Naive thymus-derived CD4-positive, alpha-beta T cell (primary cell): ENCODE results near the gene FAM20A. TPM values are rescaled to one million over a fixed set of nuclear protein-coding genes. Genes with fewer than 3 reads are reported as not detected.

Experiments
- ATAC-seq: fragments of 150-1000 bp; cut with Tn5 transposase; 2 replicates; pipeline ENCODE4 v1.10.0; 2021; ENCODE audit warnings: mild to moderate bottlenecking, moderate library complexity
- CTCF ChIA-PET: fragments of 350-600 bp; sonication (Branson Sonifier 250); formaldehyde crosslinking; loops from one replicate; lab custom pipeline; 2021; ENCODE audit warnings: antibody characterized with exemption; lab: Charles Lee
- POLR2A ChIA-PET: fragments of 350-600 bp; sonication (Branson Sonifier 250); formaldehyde crosslinking; loops from one replicate; lab custom pipeline; 2021; ENCODE audit warnings: antibody characterized with exemption, inconsistent platforms; lab: Charles Lee
- DNase-seq, 9 donors: peaks; one replicate each; pipeline versions ENCODE4 v3.0.0 to v3.0.0-alpha.2; 2020 to 2022; ENCODE audit warnings: mixed read lengths in 1 of 9
- H3K27ac ChIP-seq: one replicate; pipeline ENCODE4 v1.7.0; 2013; ENCODE audit warnings: mild to moderate bottlenecking, low read depth, low read length, moderate library complexity
- H3K27me3 ChIP-seq, 2 donors: one replicate each; pipeline ENCODE4 v1.7.0; 2013; ENCODE audit warnings: low read length in 2 of 2, mild to moderate bottlenecking in 2 of 2, moderate library complexity in 2 of 2; ENCODE audit not compliant: control insufficient read depth in 2 of 2, insufficient read depth in 2 of 2
- H3K36me3 ChIP-seq, 3 experiments: 1 replicate in 2 of 3; 2 replicates in 1 of 3; pipeline ENCODE4 v1.7.0; 2013; ENCODE audit warnings: low read length in 3 of 3, mild to moderate bottlenecking in 3 of 3, moderate library complexity in 1 of 3; ENCODE audit not compliant: insufficient read depth in 3 of 3, control insufficient read depth in 2 of 3
- H3K4me1 ChIP-seq, 2 donors: one replicate each; pipeline ENCODE4 v1.7.0; 2013; ENCODE audit warnings: low read length in 2 of 2, mild to moderate bottlenecking in 2 of 2, moderate library complexity in 1 of 2; ENCODE audit not compliant: control insufficient read depth in 2 of 2, insufficient read depth in 2 of 2
- H3K4me3 ChIP-seq: 2 replicates; pipeline ENCODE4 v1.7.0; 2013; ENCODE audit warnings: mild to moderate bottlenecking, low read length
- H3K9me3 ChIP-seq, 3 experiments: 1 replicate in 2 of 3; 2 replicates in 1 of 3; pipeline ENCODE4 v1.7.0; 2013; ENCODE audit warnings: low read length in 3 of 3; ENCODE audit not compliant: control insufficient read depth in 2 of 3
- H3K27ac Mint-ChIP-seq, 9 donors: one replicate each; pipeline ENCODE4 v1.8.0; 2020 to 2022; ENCODE audit warnings: mixed read lengths in 9 of 9, mild to moderate bottlenecking in 8 of 9, moderate library complexity in 5 of 9, inconsistent platforms in 2 of 9
- H3K27me3 Mint-ChIP-seq, 5 donors: one replicate each; pipeline ENCODE4 v1.8.0; 2021 to 2022; ENCODE audit warnings: mixed read lengths in 5 of 5, mild to moderate bottlenecking in 1 of 5
- H3K36me3 Mint-ChIP-seq, 5 donors: one replicate each; pipeline ENCODE4 v1.8.0; 2020 to 2022; ENCODE audit warnings: mixed read lengths in 5 of 5, mild to moderate bottlenecking in 3 of 5, inconsistent platforms in 1 of 5
- H3K4me1 Mint-ChIP-seq, 7 donors: one replicate each; pipeline ENCODE4 v1.8.0; 2020 to 2022; ENCODE audit warnings: mixed read lengths in 7 of 7, mild to moderate bottlenecking in 3 of 7, inconsistent platforms in 1 of 7
- H3K4me3 Mint-ChIP-seq, 10 donors: one replicate each; pipeline ENCODE4 v1.8.0; 2020 to 2022; ENCODE audit warnings: mild to moderate bottlenecking in 10 of 10, mixed read lengths in 10 of 10, moderate library complexity in 6 of 10, inconsistent platforms in 2 of 10
- H3K9me3 Mint-ChIP-seq, 11 donors: one replicate each; pipeline ENCODE4 v1.8.0; 2020 to 2022; ENCODE audit warnings: mixed read lengths in 11 of 11, mild to moderate bottlenecking in 4 of 11, inconsistent platforms in 1 of 11, moderate library complexity in 1 of 11
- intact Hi-C, 2 donors: fragments of 100-400 bp; cut with micrococcal nuclease; formaldehyde crosslinking; loops; one replicate each; pipeline ENCODE4 v1.15.1; 2023
- polyA plus RNA-seq, 2 donors: library from polyadenylated mRNA; unstranded; fragments of 300-500 nt; fragmentation: Illumina TruSeq; gene quantifications; one replicate each; pipeline ENCODE4 v1.2.3, GENCODE V29; 2021
- total RNA-seq, 6 experiments: library from RNA in 5 of 6; stranded (reverse) in 5 of 6; gene quantifications; 1 replicate in 5 of 6; 2 replicates in 1 of 6; pipeline ENCODE4 v1.2.3 and lab custom pipeline; 2021 to 2026

The FAM20A gene
- total and polyA plus RNA-seq, 7 experiments from 2014 or later = 0.19 to 2.9 (median 0.42) TPM; not detected in 4

DNA sequence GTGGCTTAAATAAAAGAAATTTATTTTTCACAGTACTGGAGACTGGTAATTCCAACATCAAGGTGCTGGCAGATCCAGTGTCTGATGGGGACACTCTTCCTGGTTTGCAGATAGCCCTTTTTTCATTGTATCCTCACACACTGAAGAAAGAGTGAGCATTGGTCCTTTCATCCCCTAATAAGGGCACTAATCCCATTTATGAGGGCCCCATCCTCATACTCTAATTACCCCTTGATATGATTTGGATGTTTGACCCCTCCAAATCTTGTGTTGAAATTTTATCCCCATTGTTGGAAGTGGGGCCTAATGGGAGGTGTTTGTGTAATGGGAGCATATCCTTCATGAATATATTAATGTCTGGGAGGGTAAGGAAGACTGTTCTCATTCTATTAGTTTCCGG, 9.4 kb upstream of the FAM20A start:
- H3K27ac ChIP-seq = no peak overlapping the region
- POLR2A ChIA-PET = no interaction called here
- no peak overlapping the region for H3K4me3 ChIP-seq
- Mint-ChIP-seq H3K27ac (no peak overlapping the region), H3K27me3 (peaks cover 16 to 40% (median 33%) of the 10 kb centered on the region in 5 donors), H3K4me1 (no peaks in the 10 kb centered on the region), H3K36me3 (peaks cover 0 to 14% (median 0%) of the 10 kb centered on the region in 5 donors), H3K9me3 (peaks cover 8 to 58% (median 30%) of the 10 kb centered on the region in 11 donors), H3K4me3 (no peak overlapping the region)
- intact Hi-C loops = loop anchor here in 1 of 2 donors (10.0 kb wide), 1 partner anchor 76 kb away; no protein-coding TSS in a partner anchor
- no peak for ATAC-seq
- H3K4me1 ChIP-seq = no peaks in the 10 kb centered on the region
- peaks cover 0 to 3% of the 10 kb centered on the region in 2 donors for H3K27me3 ChIP-seq
- DNase-seq = no peak
- CTCF ChIA-PET = no interaction called here
- H3K36me3 ChIP-seq = no peaks in the 10 kb centered on the region
- H3K9me3 ChIP-seq = peaks cover 3 to 13% (median 3%) of the 10 kb centered on the region in 3 experiments

DNA sequence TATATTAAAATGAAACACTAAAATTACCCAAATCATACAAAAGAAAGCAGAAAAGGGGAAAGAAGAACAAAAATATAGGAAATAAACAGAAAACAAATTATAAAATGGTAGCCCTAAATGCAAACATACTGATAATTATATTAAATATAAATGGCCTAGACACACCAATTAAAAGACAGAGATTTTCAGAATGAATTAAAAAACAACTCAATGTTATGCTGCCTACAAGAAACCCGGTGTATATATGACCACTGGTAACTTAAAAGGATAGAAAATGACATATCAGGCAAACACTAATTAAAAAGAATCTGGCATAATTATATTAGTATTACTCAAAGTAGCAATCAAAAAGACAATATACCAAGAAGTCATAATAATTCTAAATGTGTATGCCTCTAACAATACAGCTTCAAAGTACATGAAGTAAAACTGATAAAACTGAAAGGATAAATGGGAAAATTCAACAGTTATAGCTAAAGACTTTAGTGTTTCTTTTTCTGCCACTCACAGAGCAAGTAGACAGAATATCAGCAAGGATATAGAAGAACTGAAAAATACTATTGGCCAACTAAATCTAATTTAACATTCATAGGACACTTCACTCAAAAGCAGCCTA, 7.5 kb upstream of the FAM20A start:
- Mint-ChIP-seq H3K27me3 (peaks cover 28 to 44% (median 37%) of the 10 kb centered on the region in 5 donors), H3K9me3 (peaks cover 8 to 58% (median 30%) of the 10 kb centered on the region in 11 donors), H3K36me3 (peaks cover 0 to 19% (median 3%) of the 10 kb centered on the region in 5 donors), H3K27ac (no peak overlapping the region), H3K4me3 (no peak overlapping the region), H3K4me1 (no peaks in the 10 kb centered on the region)
- Histone ChIP-seq H3K27ac (no peak overlapping the region), H3K9me3 (peaks cover 3 to 13% (median 3%) of the 10 kb centered on the region in 3 experiments), H3K27me3 (no peaks in the 10 kb centered on the region), H3K36me3 (no peaks in the 10 kb centered on the region), H3K4me3 (no peak overlapping the region), H3K4me1 (no peaks in the 10 kb centered on the region)
- no peak for DNase-seq
- ATAC-seq = no peak
- intact Hi-C loops = no loop called here
- CTCF ChIA-PET = no interaction called here
- POLR2A ChIA-PET = no interaction called here

DNA sequence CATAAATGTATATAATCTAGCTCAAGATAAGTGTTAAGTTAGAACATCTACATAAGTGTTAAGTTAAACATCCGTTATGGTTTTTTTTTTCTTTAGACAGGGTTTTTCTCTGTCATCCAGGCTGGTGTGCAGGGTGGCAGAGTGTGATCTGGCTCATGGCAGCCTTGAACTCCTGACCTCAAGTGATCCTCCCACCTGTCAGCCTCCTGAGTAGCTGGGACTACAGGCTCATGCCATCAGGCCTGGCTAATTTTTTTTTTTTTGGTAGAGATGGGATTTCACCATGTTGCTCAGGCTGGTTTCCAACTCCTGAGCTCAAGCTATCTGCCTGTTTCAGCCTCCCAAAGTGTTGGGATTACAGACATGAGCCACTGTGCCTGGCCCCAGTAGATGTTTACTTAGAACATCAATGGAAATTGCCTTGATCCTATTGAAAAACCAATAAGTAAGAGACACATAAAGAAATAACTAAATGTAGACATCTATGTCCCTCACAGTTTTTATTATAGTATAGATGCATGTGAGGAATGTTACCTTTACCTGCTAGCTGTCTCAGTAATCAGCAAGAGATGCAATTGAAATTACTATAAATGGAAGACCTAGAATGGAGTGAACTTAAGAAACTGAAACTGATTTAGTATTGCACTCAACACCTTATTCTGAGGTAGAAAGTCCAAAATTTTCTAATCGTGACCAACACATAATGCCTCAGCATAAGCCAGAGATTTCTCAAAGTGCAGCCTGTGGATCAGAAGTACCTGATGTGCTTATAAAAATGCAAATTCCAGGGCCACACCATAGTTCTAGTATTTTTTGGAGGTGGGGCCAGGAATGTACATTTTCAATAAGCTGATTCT, 5.5 kb upstream of the FAM20A start:
- H3K9me3 Mint-ChIP-seq = peaks cover 8 to 52% (median 29%) of the 10 kb centered on the region in 11 donors
- POLR2A ChIA-PET = no interaction called here
- intact Hi-C loops = no loop called here

DNA sequence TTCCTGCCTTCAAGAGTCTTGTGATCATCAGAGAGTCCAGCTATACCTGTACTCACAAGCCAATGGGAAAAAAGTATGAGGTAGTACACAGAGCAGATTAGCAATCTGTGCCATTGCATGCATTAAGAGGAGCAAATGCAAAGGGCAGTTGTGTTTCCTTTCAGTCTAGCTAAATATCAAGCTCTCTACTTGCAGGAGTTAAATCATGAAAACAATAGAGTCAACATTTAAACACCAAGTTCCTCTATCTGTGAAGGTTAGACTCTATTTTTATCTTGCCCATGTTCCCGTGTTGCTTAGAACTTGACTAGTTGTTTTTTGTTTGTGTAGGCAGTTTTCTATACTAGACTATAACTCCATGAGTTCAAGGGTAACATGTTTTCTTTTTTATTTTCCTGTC, 4.7 kb upstream of the FAM20A start:
- Histone ChIP-seq H3K36me3 (no peaks in the 10 kb centered on the region), H3K9me3 (peaks cover 3 to 13% (median 3%) of the 10 kb centered on the region in 3 experiments), H3K27me3 (peaks cover 0 to 6% of the 10 kb centered on the region in 2 donors), H3K4me1 (no peaks in the 10 kb centered on the region), H3K4me3 (no peak overlapping the region), H3K27ac (no peak overlapping the region)
- intact Hi-C loops = no loop called here
- Mint-ChIP-seq H3K4me3 (no peak overlapping the region), H3K9me3 (peaks cover 8 to 49% (median 27%) of the 10 kb centered on the region in 11 donors), H3K27ac (no peak overlapping the region), H3K36me3 (peaks cover 0 to 18% (median 3%) of the 10 kb centered on the region in 5 donors), H3K27me3 (peaks cover 37 to 60% (median 54%) of the 10 kb centered on the region in 5 donors), H3K4me1 (peaks cover 0 to 9% (median 5%) of the 10 kb centered on the region in 7 donors)
- ChIA-PET POLR2A (no interaction called here), CTCF (interaction anchor here (0.6 kb wide), 1 partner anchor 11 kb away, joined by 4 read pairs; no protein-coding TSS in a partner anchor)
- DNase-seq (no peak), ATAC-seq (no peak)

More for the DNA sequence above, 5.5 kb upstream of the FAM20A start:
- Histone ChIP-seq H3K36me3 (no peaks in the 10 kb centered on the region), H3K27me3 (peaks cover 0 to 4% of the 10 kb centered on the region in 2 donors), H3K4me3 (no peak overlapping the region), H3K27ac (no peak overlapping the region), H3K4me1 (no peaks in the 10 kb centered on the region), H3K9me3 (peaks cover 3 to 13% (median 3%) of the 10 kb centered on the region in 3 experiments)
- no peak for DNase-seq
- CTCF ChIA-PET = interaction anchor here (0.6 kb wide), 1 partner anchor 10 kb away, joined by 4 read pairs; no protein-coding TSS in a partner anchor
- ATAC-seq = no peak
- peaks cover 0 to 7% (median 3%) of the 10 kb centered on the region in 7 donors for H3K4me1 Mint-ChIP-seq
- H3K27ac Mint-ChIP-seq = no peak overlapping the region
- H3K4me3 Mint-ChIP-seq = no peak overlapping the region
- H3K27me3 Mint-ChIP-seq = peaks cover 31 to 56% (median 51%) of the 10 kb centered on the region in 5 donors
- H3K36me3 Mint-ChIP-seq = peaks cover 0 to 19% (median 3%) of the 10 kb centered on the region in 5 donors

DNA sequence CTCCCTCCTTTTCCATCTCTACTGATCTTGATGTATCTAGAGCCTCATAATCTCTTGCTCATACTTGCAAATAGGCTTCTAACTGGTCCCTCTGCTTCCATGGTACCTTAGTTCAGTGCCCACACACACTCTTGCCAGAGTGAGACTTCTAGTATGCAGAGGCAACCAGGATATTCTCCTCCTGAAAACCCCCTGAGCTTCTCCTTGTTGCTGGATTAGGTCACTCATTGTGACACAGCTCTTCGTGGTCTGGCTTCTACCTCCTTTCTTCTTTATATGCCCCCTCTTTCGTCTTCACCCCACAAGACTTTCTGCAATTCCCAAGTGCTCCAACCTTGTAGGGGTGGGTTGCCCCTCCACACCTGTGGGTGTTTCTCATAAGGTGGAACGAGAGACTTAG, 2.5 kb upstream of the FAM20A start:
- POLR2A ChIA-PET = no interaction called here
- no peaks in the 10 kb centered on the region for H3K36me3 ChIP-seq
- H3K4me3 ChIP-seq = no peak overlapping the region
- DNase-seq = no peak
- CTCF ChIA-PET = no interaction called here
- H3K9me3 ChIP-seq = no peaks in the 10 kb centered on the region
- intact Hi-C loops = no loop called here
- H3K27ac ChIP-seq = no peak overlapping the region
- ATAC-seq = no peak
- peaks cover 45 to 60% (median 59%) of the 10 kb centered on the region in 5 donors for H3K27me3 Mint-ChIP-seq
- no peak overlapping the region for H3K27ac Mint-ChIP-seq
- no peak overlapping the region for H3K4me3 Mint-ChIP-seq
- peaks cover 5 to 18% (median 10%) of the 10 kb centered on the region in 7 donors for H3K4me1 Mint-ChIP-seq
- peaks cover 0 to 6% of the 10 kb centered on the region in 2 donors for H3K27me3 ChIP-seq
- H3K36me3 Mint-ChIP-seq = peaks cover 0 to 14% (median 2%) of the 10 kb centered on the region in 5 donors
- no peaks in the 10 kb centered on the region for H3K4me1 ChIP-seq
- peaks cover 4 to 27% (median 12%) of the 10 kb centered on the region in 11 donors for H3K9me3 Mint-ChIP-seq

DNA sequence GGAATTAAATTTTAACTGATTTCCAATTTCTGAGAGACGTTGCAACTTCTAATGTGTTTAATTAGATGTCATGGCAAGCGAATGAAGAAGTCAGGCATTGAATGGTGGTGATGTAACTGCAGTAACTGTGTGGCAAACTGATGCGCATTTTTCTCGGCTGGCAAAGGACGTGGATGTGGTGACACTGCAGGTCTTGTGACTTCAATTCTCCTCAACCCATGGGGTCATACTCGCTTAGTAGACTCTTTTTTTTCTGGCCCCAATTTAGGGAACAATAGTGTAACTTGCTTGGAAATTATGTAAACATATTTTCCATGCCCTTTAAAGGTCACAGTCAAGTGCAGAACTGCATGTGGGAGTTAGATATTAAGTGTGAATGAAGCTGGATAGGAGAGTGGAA, 1.9 kb upstream of the FAM20A start:
- Mint-ChIP-seq H3K36me3 (peaks cover 0 to 14% (median 2%) of the 10 kb centered on the region in 5 donors), H3K27me3 (peaks cover 51 to 67% (median 65%) of the 10 kb centered on the region in 5 donors), H3K27ac (no peak overlapping the region), H3K4me3 (no peak overlapping the region), H3K9me3 (peaks cover 4 to 21% (median 10%) of the 10 kb centered on the region in 11 donors), H3K4me1 (peaks cover 6 to 18% (median 10%) of the 10 kb centered on the region in 7 donors)
- ChIA-PET CTCF (no interaction called here), POLR2A (no interaction called here)
- DNase-seq (no peak), ATAC-seq (peak; percentile 71)
- intact Hi-C loops = no loop called here
- Histone ChIP-seq H3K36me3 (no peaks in the 10 kb centered on the region), H3K27ac (no peak overlapping the region), H3K4me3 (no peak overlapping the region), H3K4me1 (no peaks in the 10 kb centered on the region), H3K27me3 (peaks cover 0 to 6% of the 10 kb centered on the region in 2 donors), H3K9me3 (no peaks in the 10 kb centered on the region)
